Trophoblast cell (in vitro differentiated cells and primary cell): Measurements from ENCODE around the gene PPP2R2C.

Source experiments
- DNase-seq, 2 donors: peaks; one replicate each; pipeline ENCODE4 v3.0.0-alpha.2; 2016
- H2AFZ ChIP-seq: 2 replicates; pipeline ENCODE4 v1.6.1; 2013; ENCODE audit warnings: low read length, moderate library complexity, mild to moderate bottlenecking; ENCODE audit not compliant: insufficient read depth, poor library complexity
- H2AK5ac ChIP-seq: 2 replicates; pipeline ENCODE4 v1.6.1; 2013; ENCODE audit warnings: mild to moderate bottlenecking, low read length
- H2BK120ac ChIP-seq: 2 replicates; pipeline ENCODE4 v1.6.1; 2013; ENCODE audit warnings: low read length, mild to moderate bottlenecking, moderate library complexity; ENCODE audit not compliant: insufficient read depth, poor library complexity
- H2BK12ac ChIP-seq: 2 replicates; pipeline ENCODE4 v1.6.1; 2013; ENCODE audit warnings: mild to moderate bottlenecking, low read length, moderate library complexity
- H2BK5ac ChIP-seq: 2 replicates; pipeline ENCODE4 v1.6.1; 2013; ENCODE audit warnings: low read length, low read depth, moderate library complexity, mild to moderate bottlenecking; ENCODE audit not compliant: poor library complexity
- H3K14ac ChIP-seq: 2 replicates; pipeline ENCODE4 v1.6.1; 2013; ENCODE audit warnings: mild to moderate bottlenecking, low read length
- H3K18ac ChIP-seq: 2 replicates; pipeline ENCODE4 v1.6.1; 2013; ENCODE audit warnings: mild to moderate bottlenecking, low read length
- H3K23ac ChIP-seq: 2 replicates; pipeline ENCODE4 v1.6.1; 2013; ENCODE audit warnings: low read length
- H3K27ac ChIP-seq: 2 replicates; pipeline ENCODE4 v1.5.1; 2013; ENCODE audit warnings: low read depth, mild to moderate bottlenecking, inconsistent platforms, low read length, moderate library complexity
- H3K27me3 ChIP-seq: 2 replicates; pipeline ENCODE4 v1.6.1; 2013; ENCODE audit warnings: inconsistent platforms, mild to moderate bottlenecking, low read length, moderate library complexity; ENCODE audit not compliant: insufficient read depth
- H3K36me3 ChIP-seq, 2 experiments: 1 replicate in 1 of 2; 2 replicates in 1 of 2; pipeline ENCODE4 v1.6.1; 2013; ENCODE audit warnings: low read length in 2 of 2, mild to moderate bottlenecking in 2 of 2, moderate library complexity in 1 of 2; ENCODE audit not compliant: insufficient read depth in 2 of 2, control insufficient read depth in 1 of 2
- H3K4ac ChIP-seq: 2 replicates; pipeline ENCODE4 v1.6.1; 2013; ENCODE audit warnings: low read depth, mild to moderate bottlenecking, low read length, moderate library complexity
- H3K4me1 ChIP-seq, 2 experiments: 1 replicate in 1 of 2; 2 replicates in 1 of 2; pipeline ENCODE4 v1.6.1; 2013; ENCODE audit warnings: low read length in 2 of 2, mild to moderate bottlenecking in 2 of 2, moderate library complexity in 1 of 2; ENCODE audit not compliant: insufficient read depth in 2 of 2, control insufficient read depth in 1 of 2
- H3K4me2 ChIP-seq: 2 replicates; pipeline ENCODE4 v1.6.1; 2013; ENCODE audit warnings: inconsistent platforms, mild to moderate bottlenecking, low read length, moderate library complexity
- H3K4me3 ChIP-seq: 2 replicates; pipeline ENCODE4 v1.5.1; 2013; ENCODE audit warnings: mild to moderate bottlenecking, low read depth, low read length, inconsistent platforms
- H3K79me1 ChIP-seq: one replicate; pipeline ENCODE4 v1.6.1; 2013; ENCODE audit warnings: low read length
- H3K79me2 ChIP-seq: 2 replicates; pipeline ENCODE4 v1.6.1; 2013; ENCODE audit warnings: low read length, mild to moderate bottlenecking; ENCODE audit not compliant: control insufficient read depth, insufficient read depth, poor library complexity
- H3K9ac ChIP-seq: 2 replicates; pipeline ENCODE4 v1.6.1; 2013; ENCODE audit warnings: mild to moderate bottlenecking, low read length
- H3K9me3 ChIP-seq: 2 replicates; pipeline ENCODE4 v1.6.1; 2013; ENCODE audit warnings: low read depth, mild to moderate bottlenecking, control low read depth, inconsistent platforms, low read length; ENCODE audit not compliant: insufficient read depth
- H4K12ac ChIP-seq: 2 replicates; pipeline ENCODE4 v1.6.1; 2013; ENCODE audit warnings: low read depth, mild to moderate bottlenecking, low read length, moderate library complexity
- H4K8ac ChIP-seq: 2 replicates; pipeline ENCODE4 v1.6.1; 2013; ENCODE audit warnings: low read depth, mild to moderate bottlenecking, low read length, moderate library complexity
- H4K91ac ChIP-seq: one replicate; pipeline ENCODE4 v1.6.1; 2013; ENCODE audit warnings: low read depth, mild to moderate bottlenecking, low read length, moderate library complexity
- WGBS: extraction: QIAGEN DNeasy Blood & Tissue Kit; methylation state at CpG from one replicate; pipeline ENCODE4 v1.1.7; 2013; ENCODE audit warnings: missing lambda C conversion rate; ENCODE audit not compliant: insufficient read length, insufficient coverage; ENCODE audit errors: extremely low coverage; 5-methylcytosine and 5-hydroxymethylcytosine counted together

Gene PPP2R2C

DNA sequence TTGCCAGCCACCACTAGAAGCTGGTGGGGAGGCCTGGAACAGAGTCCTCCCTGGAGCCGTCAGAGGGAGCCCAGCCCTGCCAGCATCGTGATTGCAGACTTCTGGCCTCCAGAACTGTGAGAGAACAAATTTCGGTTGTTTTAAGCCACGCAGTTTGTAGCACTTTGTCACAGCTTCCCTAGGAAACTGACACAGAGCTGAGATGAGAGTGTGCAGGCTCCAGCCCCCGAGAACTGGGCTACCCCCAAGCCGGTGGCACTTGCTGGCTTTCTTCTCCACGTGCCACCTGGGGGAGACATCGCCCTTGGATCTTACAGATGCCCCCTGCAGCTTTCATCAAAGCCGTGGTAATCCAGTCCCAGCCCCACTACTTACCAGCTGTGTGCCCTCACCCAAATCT, 83.7 kb downstream of the PPP2R2C start:
- Histone ChIP-seq H4K12ac (no peak overlapping the region), H3K4ac (no peak overlapping the region), H2AFZ (no peak overlapping the region), H3K79me1 (no peaks in the 10 kb centered on the region), H3K18ac (no peak overlapping the region), H2BK12ac (no peak overlapping the region), H3K14ac (no peak overlapping the region), H2BK5ac (no peak overlapping the region), H2AK5ac (no peak overlapping the region), H3K9me3 (no peaks in the 10 kb centered on the region), H3K27ac (no peak overlapping the region), H3K4me2 (no peak overlapping the region), H3K9ac (no peak overlapping the region), H3K4me1 (no peaks in the 10 kb centered on the region), H3K79me2 (no peaks in the 10 kb centered on the region), H3K4me3 (no peak overlapping the region), H3K27me3 (no peaks in the 10 kb centered on the region), H4K91ac (no peak overlapping the region), H3K36me3 (no peaks in the 10 kb centered on the region), H2BK120ac (no peak overlapping the region), H4K8ac (no peak overlapping the region), H3K23ac (no peak overlapping the region)
- no peak for DNase-seq
- no CpG with 5 or more reads among the region's 9 CpGs for WGBS

DNA sequence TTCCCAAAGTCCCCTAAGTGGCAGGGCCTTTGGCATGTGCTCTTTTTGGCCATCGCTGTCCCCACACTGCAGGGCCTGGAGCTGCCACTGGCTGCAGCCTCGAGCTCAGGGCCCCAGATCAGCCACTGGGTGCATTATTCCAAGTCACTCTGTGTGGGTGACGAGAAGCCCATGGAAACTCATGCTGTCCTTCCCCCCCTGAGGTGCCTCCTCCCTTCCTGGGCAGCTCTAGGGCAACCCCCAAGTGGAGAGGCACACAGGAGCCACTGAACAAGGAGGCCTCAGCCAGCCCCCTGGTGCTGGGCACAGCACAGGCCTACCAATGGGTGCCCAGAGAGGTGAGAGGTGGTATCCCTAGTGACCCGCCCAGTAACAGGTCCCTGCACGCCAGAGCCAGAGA, 84.5 kb downstream of the PPP2R2C start:
- H3K9ac ChIP-seq, result no peak overlapping the region
- no peak overlapping the region for H4K91ac ChIP-seq
- no peaks in the 10 kb centered on the region for H3K4me1 ChIP-seq
- no peak overlapping the region for H2BK12ac ChIP-seq
- no peak overlapping the region for H4K8ac ChIP-seq
- no peaks in the 10 kb centered on the region for H3K36me3 ChIP-seq
- no peak for DNase-seq
- no peak overlapping the region for H3K18ac ChIP-seq
- no peaks in the 10 kb centered on the region for H3K27me3 ChIP-seq
- no peak overlapping the region for H3K4me2 ChIP-seq
- no peak overlapping the region for H4K12ac ChIP-seq
- H2AK5ac ChIP-seq, result no peak overlapping the region
- H3K9me3 ChIP-seq, result no peaks in the 10 kb centered on the region
- H3K4ac ChIP-seq, result no peak overlapping the region
- H3K14ac ChIP-seq, result no peak overlapping the region
- H3K27ac ChIP-seq, result no peak overlapping the region
- no peaks in the 10 kb centered on the region for H3K79me1 ChIP-seq
- no CpG with 5 or more reads among the region's 5 CpGs for WGBS
- H2BK120ac ChIP-seq, result no peak overlapping the region
- no peak overlapping the region for H3K23ac ChIP-seq
- no peak overlapping the region for H3K4me3 ChIP-seq
- H3K79me2 ChIP-seq, result no peaks in the 10 kb centered on the region
- H2BK5ac ChIP-seq, result no peak overlapping the region
- H2AFZ ChIP-seq, result no peak overlapping the region

DNA sequence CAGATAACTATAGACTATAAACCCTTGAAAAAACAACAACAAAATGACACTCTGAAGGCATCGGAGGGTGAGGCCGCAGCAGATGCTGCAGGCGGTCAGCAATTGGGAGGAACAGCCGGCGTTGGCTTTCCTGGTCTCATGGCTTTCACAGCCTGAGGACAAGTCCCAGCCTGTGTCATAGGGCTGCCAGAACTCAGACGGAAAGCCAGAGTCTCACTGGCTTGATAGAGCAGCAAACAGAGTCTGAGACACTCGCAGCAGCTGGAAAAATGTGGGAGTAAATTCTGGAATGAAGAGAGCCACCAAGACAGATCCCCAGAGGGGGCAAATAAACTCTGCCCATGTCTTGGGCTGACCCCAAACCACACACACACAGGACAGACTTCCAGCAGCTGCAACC, 86.3 kb downstream of the PPP2R2C start:
- Histone ChIP-seq H3K36me3 (no peaks in the 10 kb centered on the region), H3K4me1 (no peaks in the 10 kb centered on the region), H3K18ac (no peak overlapping the region), H3K27me3 (no peaks in the 10 kb centered on the region), H2AK5ac (no peak overlapping the region), H2BK12ac (no peak overlapping the region), H4K91ac (no peak overlapping the region), H4K8ac (no peak overlapping the region), H4K12ac (no peak overlapping the region), H3K4me2 (no peak overlapping the region), H3K4me3 (no peak overlapping the region), H3K79me2 (no peaks in the 10 kb centered on the region), H2BK5ac (no peak overlapping the region), H3K23ac (no peak overlapping the region), H3K14ac (no peak overlapping the region), H2BK120ac (no peak overlapping the region), H3K4ac (no peak overlapping the region), H2AFZ (no peak overlapping the region), H3K9me3 (no peaks in the 10 kb centered on the region), H3K79me1 (no peaks in the 10 kb centered on the region), H3K27ac (no peak overlapping the region), H3K9ac (no peak overlapping the region)
- DNase-seq, result no peak
- no CpG with 5 or more reads among the region's 7 CpGs for WGBS

DNA sequence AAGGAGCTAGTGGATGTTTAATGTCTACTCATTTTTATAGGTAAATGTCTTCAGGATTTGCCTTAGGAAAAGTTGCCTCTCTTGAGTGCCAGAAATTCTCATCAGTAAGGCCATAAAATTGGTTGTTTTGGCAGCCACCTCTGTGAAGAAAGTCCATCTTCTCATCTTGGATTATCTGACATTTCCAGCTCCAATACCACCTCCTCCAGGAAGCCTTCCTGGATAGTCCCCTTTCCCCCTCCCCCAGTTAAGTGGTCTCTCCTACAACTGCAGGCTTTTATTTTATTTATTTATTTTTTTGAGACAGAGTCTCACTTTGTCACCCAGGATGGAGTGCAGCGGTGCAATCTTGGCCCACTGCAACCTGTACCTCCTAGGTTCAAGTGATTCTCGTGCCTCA, 87.1 kb downstream of the PPP2R2C start:
- Histone ChIP-seq H3K36me3 (no peaks in the 10 kb centered on the region), H2AFZ (no peak overlapping the region), H2AK5ac (no peak overlapping the region), H2BK5ac (no peak overlapping the region), H3K18ac (no peak overlapping the region), H4K12ac (no peak overlapping the region), H4K91ac (no peak overlapping the region), H3K23ac (no peak overlapping the region), H4K8ac (no peak overlapping the region), H3K4me1 (no peaks in the 10 kb centered on the region), H3K4me2 (no peak overlapping the region), H3K9me3 (no peaks in the 10 kb centered on the region), H3K79me2 (no peaks in the 10 kb centered on the region), H3K4me3 (no peak overlapping the region), H3K14ac (no peak overlapping the region), H3K27me3 (no peaks in the 10 kb centered on the region), H3K79me1 (no peaks in the 10 kb centered on the region), H3K9ac (no peak overlapping the region), H3K27ac (no peak overlapping the region), H2BK120ac (no peak overlapping the region), H3K4ac (no peak overlapping the region), H2BK12ac (no peak overlapping the region)
- no peak for DNase-seq
- WGBS, result no CpG with 5 or more reads among the region's 2 CpGs
